ENCODE data around the gene GTPBP8. TPM values are rescaled to one million over a fixed set of nuclear protein-coding genes. Genes with fewer than 3 reads are reported as not detected.

The GTPBP8 gene
- total and polyA plus RNA-seq, 10 of the 15 experiments (the other 5 are each of a cell fraction or from before 2014, with no cell fraction given) = 10.3 to 29.0 (median 17.0) TPM

DNA sequence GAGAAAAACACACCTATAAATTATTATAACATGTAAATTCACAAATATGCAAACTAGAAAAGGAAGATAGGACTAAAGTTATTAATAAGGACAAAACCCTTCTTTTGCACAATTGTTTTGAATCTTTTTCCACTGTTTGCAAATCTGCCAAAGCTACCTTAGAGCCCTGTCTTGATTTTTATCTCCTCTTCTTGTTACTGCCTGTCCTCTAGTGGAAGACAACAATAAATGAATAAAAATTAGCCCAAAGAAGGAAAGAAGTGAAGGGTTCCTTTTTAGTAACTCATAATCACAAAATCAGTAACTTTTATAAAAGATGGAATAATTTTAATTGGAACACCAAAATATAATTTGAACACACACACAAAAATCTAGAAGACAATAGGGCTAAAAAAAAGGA lies 18.6 kb upstream of the GTPBP8 start (continued):
- TF ChIP-seq, protein P1, sequence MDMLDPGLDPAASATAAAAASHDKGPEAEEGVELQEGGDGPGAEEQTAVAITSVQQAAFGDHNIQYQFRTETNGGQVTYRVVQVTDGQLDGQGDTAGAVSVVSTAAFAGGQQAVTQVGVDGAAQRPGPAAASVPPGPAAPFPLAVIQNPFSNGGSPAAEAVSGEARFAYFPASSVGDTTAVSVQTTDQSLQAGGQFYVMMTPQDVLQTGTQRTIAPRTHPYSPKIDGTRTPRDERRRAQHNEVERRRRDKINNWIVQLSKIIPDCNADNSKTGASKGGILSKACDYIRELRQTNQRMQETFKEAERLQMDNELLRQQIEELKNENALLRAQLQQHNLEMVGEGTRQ (IDR thresholded peaks at IDR 0.05; ENCODE audit: borderline replicate concordance, low read depth, low read length) = no peak
- TF ChIP-seq RELA (IDR thresholded peaks at IDR 0.05; ENCODE audit: borderline replicate concordance, partially characterized antibody) = no peak
- no peak for TF ChIP-seq KAT2A (conservative IDR thresholded peaks at IDR 0.05; ENCODE audit: control insufficient read depth, low read depth, low read length)
- TF ChIP-seq YY1 (IDR thresholded peaks at IDR 0.05; ENCODE audit: low read depth, low read length) = no peak
- no peak for TF ChIP-seq GATAD2B (conservative IDR thresholded peaks at IDR 0.05; ENCODE audit: low read depth)

DNA sequence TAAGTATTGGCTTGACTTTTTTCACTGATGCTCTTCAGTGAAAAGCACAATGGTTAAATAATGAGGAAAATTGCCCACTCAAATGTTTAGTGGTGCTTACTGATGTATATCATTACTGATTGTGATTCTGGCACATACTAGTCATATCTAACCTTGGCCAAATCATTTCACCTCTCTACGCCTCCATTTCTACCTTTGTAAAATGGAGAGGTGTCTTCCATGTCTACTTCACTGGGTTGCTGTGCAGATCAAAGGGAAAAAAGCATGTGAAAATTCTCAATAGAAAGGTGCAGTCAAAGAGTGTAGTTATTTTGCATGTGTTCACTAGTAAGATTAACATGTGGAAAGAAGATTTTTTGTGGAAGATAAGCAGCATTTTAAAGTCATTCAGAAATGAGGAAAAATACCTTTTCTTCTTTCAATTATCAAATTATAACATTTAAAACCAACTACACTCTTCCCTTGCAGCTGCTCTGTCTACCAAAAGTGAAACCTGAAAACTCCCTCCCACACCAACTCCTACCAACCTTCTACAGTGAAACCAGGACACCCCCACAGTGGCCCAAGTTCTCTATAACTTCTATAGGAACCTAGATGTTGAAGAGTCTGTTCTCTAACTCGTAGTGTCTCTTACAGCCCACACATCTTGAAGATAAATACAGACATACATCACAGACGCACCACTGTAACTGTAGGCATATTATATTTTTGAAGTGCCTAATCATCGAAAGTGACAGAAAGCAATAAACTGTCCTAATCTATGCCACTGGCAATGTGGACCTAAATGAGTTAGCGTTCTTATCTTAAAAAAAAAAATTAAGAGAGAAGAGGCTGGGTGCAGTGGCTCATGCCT lies 17.2 kb upstream of the GTPBP8 start:
- Histone ChIP-seq H3K4me3 (peak overlapping the region; percentile 45), H2AFZ (ENCODE audit: control insufficient read depth, low read depth, low read length) (peak overlapping the region; percentile 48), H3K79me2 (ENCODE audit: control insufficient read depth, insufficient read depth, low read length) (peaks cover 2% of the 10 kb centered on the region), H3K9ac (ENCODE audit: control insufficient read depth, insufficient read depth, low read length) (peak overlapping the region; percentile 71), H4K20me1 (ENCODE audit: control insufficient read depth, insufficient read depth) (no peaks in the 10 kb centered on the region), H3K36me3 (ENCODE audit: control insufficient read depth in 2 of 2, insufficient read depth in 2 of 2, low read length in 1 of 2) (no peaks in the 10 kb centered on the region), H3K27me3 (replicated peaks in 1 of 2; ENCODE audit: control insufficient read depth in 2 of 2, insufficient read depth in 2 of 2, low read length in 1 of 2) (no peaks in the 10 kb centered on the region), H3K4me1 (ENCODE audit: control insufficient read depth, insufficient read depth, low read length) (peaks cover 34% of the 10 kb centered on the region), H3K27ac (ENCODE audit: control insufficient read depth, insufficient read depth) (peak overlapping the region; percentile 77), H3K4me2 (ENCODE audit: control insufficient read depth, insufficient read depth) (peak overlapping the region; percentile 87), H3K9me3 (replicated peaks; ENCODE audit: control insufficient read depth, insufficient read depth, low read length) (no peaks in the 10 kb centered on the region)
- intact Hi-C loops (cut with micrococcal nuclease; ENCODE audit: unreplicated experiment) (loop anchor here (5.0 to 10.0 kb wide), 5 partner anchors 46 to 859 kb away; partner anchors contain the start of gene SLC9C1), in situ Hi-C loops (cut with MboI) (no loop called here)
- ChIA-PET CTCF (interaction anchor here (0.7 to 3.7 kb wide), 9 partner anchors 66 to 1255 kb away, joined by 3 to 61 read pairs (median 5); no protein-coding TSS in a partner anchor), RAD21 (ENCODE audit: unreplicated experiment) (interaction anchor here (0.7 to 5.4 kb wide), 10 partner anchors 8 to 640 kb away, joined by 3 to 62 read pairs (median 3); partner anchors contain the start of gene GTPBP8), POLR2A (interaction anchor here (1.5 kb wide), 1 partner anchor 238 kb away, joined by 5 read pairs; no protein-coding TSS in a partner anchor), SMC1A (ENCODE audit: uncharacterized antibody, unreplicated experiment) (interaction anchor here (0.7 to 6.8 kb wide), 13 partner anchors 11 to 331 kb away, joined by 3 to 89 read pairs (median 5); no protein-coding TSS in a partner anchor)
- DNase-seq (ENCODE audit: low read depth, low spot score) (peak; percentile 66), ATAC-seq (peak; percentile 90), FAIRE-seq (peak; percentile 84)
- BruUV-seq (replicated peaks) = no TSS peak
- 0% methylated on average over 5 of the region's 5 CpGs for whole genome bisulfite sequencing (ENCODE audit: insufficient coverage, insufficient replicate concordance, low lambda C conversion rate, missing lambda C conversion rate)
- TF ChIP-seq JUND (IDR thresholded peaks at IDR 0.05; ENCODE audit: low read depth, low read length) = peak; percentile 56; the same call in 1 of the 2 replicates
- TF ChIP-seq TAF1 (IDR thresholded peaks at IDR 0.05; ENCODE audit: borderline replicate concordance, low read depth, low read length) = no peak; the same call in 1 of the 2 replicates
- TF ChIP-seq SIN3A (IDR thresholded peaks at IDR 0.05; ENCODE audit: low read depth, low read length) = no peak
- TF ChIP-seq RELA (IDR thresholded peaks at IDR 0.05; ENCODE audit: borderline replicate concordance, partially characterized antibody) = no peak
- no peak for TF ChIP-seq IRF3 (IDR thresholded peaks at IDR 0.05)
- TF ChIP-seq, protein P2, sequence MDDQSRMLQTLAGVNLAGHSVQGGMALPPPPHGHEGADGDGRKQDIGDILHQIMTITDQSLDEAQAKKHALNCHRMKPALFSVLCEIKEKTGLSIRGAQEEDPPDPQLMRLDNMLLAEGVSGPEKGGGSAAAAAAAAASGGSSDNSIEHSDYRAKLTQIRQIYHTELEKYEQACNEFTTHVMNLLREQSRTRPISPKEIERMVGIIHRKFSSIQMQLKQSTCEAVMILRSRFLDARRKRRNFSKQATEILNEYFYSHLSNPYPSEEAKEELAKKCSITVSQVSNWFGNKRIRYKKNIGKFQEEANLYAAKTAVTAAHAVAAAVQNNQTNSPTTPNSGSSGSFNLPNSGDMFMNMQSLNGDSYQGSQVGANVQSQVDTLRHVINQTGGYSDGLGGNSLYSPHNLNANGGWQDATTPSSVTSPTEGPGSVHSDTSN (IDR thresholded peaks at IDR 0.05; ENCODE audit: insufficient replicate concordance, low read depth, low read length) = no peak
- TF ChIP-seq SKIL (IDR thresholded peaks at IDR 0.05; ENCODE audit: low read depth, poor library complexity, severe bottlenecking) = peak; percentile 74
- peak; percentile 94 for TF ChIP-seq DPF2 (IDR thresholded peaks at IDR 0.05)
- TF ChIP-seq, protein P3, sequence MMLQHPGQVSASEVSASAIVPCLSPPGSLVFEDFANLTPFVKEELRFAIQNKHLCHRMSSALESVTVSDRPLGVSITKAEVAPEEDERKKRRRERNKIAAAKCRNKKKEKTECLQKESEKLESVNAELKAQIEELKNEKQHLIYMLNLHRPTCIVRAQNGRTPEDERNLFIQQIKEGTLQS (IDR thresholded peaks at IDR 0.05; ENCODE audit: borderline replicate concordance, extremely low read depth, low read depth, low read length) = no peak
- TF ChIP-seq CHD1 (IDR thresholded peaks at IDR 0.05; ENCODE audit: low read depth, low read length) = no peak

All from GM12878 (cell line).